ENCODE results near the gene HS3ST1.

Gene HS3ST1

GRCh38 chr4:11430536-11430935 lies 1.8 kb upstream of the HS3ST1 start:
- DNase-seq, result no peak

- no peak for DNase-seq
These were observed 978 bp upstream of the HS3ST1 start for GRCh38 chr4:11429699-11430045.

GRCh38 chr4:11428899-11429698 lies 405 bp upstream of the HS3ST1 start:
- DNase-seq, result peak; percentile 18

GRCh38 chr4:11427121-11427996 lies 1.3 kb downstream of the HS3ST1 start:
- no peak for DNase-seq

- no peak for DNase-seq
These were observed 2.0 kb downstream of the HS3ST1 start for GRCh38 chr4:11426731-11427120.

GRCh38 chr4:11426003-11426402 lies 2.7 kb downstream of the HS3ST1 start:
- DNase-seq, result no peak

- DNase-seq, result no peak
These were observed 3.8 kb downstream of the HS3ST1 start for GRCh38 chr4:11424856-11425255.

GRCh38 chr4:11424000-11424399 lies 4.7 kb downstream of the HS3ST1 start:
- peak; percentile 62 for DNase-seq

- DNase-seq, result no peak
These were observed 5.2 kb downstream of the HS3ST1 start for GRCh38 chr4:11423465-11423864.

- no peak for DNase-seq
These were observed 7.6 kb downstream of the HS3ST1 start for GRCh38 chr4:11421116-11421515.

GRCh38 chr4:11420327-11420726 lies 8.4 kb downstream of the HS3ST1 start:
- no peak for DNase-seq

GRCh38 chr4:11418610-11419009 lies 10.1 kb downstream of the HS3ST1 start:
- peak; percentile 2 for DNase-seq

GRCh38 chr4:11416767-11417113 lies 12.0 kb downstream of the HS3ST1 start:
- no peak for DNase-seq

- DNase-seq, result no peak
These were observed 12.5 kb downstream of the HS3ST1 start for GRCh38 chr4:11416071-11416766.

GRCh38 chr4:11415409-11416070 lies 13.2 kb downstream of the HS3ST1 start:
- no peak for DNase-seq

- DNase-seq, result no peak
These were observed 16.5 kb downstream of the HS3ST1 start for GRCh38 chr4:11412211-11412610.

GRCh38 chr4:11409632-11410031 lies 19.1 kb downstream of the HS3ST1 start:
- DNase-seq, result no peak

- DNase-seq, result peak; percentile 6
These were observed 20.3 kb downstream of the HS3ST1 start for GRCh38 chr4:11408233-11408967.

GRCh38 chr4:11407551-11407950 lies 21.1 kb downstream of the HS3ST1 start:
- DNase-seq, result no peak

GRCh38 chr4:11404431-11404830 lies 24.3 kb downstream of the HS3ST1 start:
- DNase-seq, result no peak

- no peak for DNase-seq
These were observed 26.5 kb downstream of the HS3ST1 start for GRCh38 chr4:11402192-11402591.

- no peak for DNase-seq
These were observed 29.2 kb downstream of the HS3ST1 start for GRCh38 chr4:11399461-11399971.
